H1 (cell line): ENCODE results near the gene ADCYAP1. TPM values are rescaled to one million over a fixed set of nuclear protein-coding genes. Genes with fewer than 3 reads are reported as not detected.

Experiments used
- CTCF ChIA-PET: fragments of 300-600 bp; sonication (Branson Sonifier 250); formaldehyde crosslinking; loops from one replicate; lab custom pipeline; 2021; ENCODE audit not compliant: partially characterized antibody; lab: Charles Lee
- POLR2A ChIA-PET: fragments of 300-600 bp; sonication (Branson Sonifier 250); formaldehyde crosslinking; loops from one replicate; lab custom pipeline; 2021; ENCODE audit warnings: inconsistent platforms; ENCODE audit not compliant: partially characterized antibody; lab: Charles Lee
- DNase-seq, 2 experiments: peaks; one replicate each; pipeline versions ENCODE4 v3.0.0 to v3.0.0-alpha.2; 2010 to 2022; ENCODE audit warnings: low spot score in 2 of 2, low read depth in 1 of 2, mixed read lengths in 1 of 2
- FAIRE-seq: peaks from 2 replicates; lab custom pipeline; 2011; peaks lifted over from hg19 to GRCh38; lab: Jason Lieb, UNC
- H2AFZ ChIP-seq: 2 replicates; pipeline ENCODE4 v1.8.1; 2012; ENCODE audit warnings: low read length, inconsistent platforms
- H2AK5ac ChIP-seq: 2 replicates; pipeline ENCODE4 v1.6.1; 2013; ENCODE audit warnings: low read depth, low read length
- H2BK120ac ChIP-seq: replicated peaks from 2 replicates; pipeline ENCODE3; 2013; ENCODE audit warnings: low read depth, low read length, inconsistent platforms
- H2BK12ac ChIP-seq: 2 replicates; pipeline ENCODE4 v1.6.1; 2013; ENCODE audit warnings: low read depth, low read length
- H2BK15ac ChIP-seq: 2 replicates; pipeline ENCODE4 v1.6.1; 2013; ENCODE audit warnings: low read length
- H2BK20ac ChIP-seq: 2 replicates; pipeline ENCODE4 v1.6.1; 2013; ENCODE audit warnings: low read length
- H2BK5ac ChIP-seq: 2 replicates; pipeline ENCODE4 v1.6.1; 2013; ENCODE audit warnings: low read depth, low read length
- H3K14ac ChIP-seq: 2 replicates; pipeline ENCODE4 v1.6.1; 2013; ENCODE audit warnings: inconsistent platforms; ENCODE audit not compliant: insufficient read length
- H3K18ac ChIP-seq: 2 replicates; pipeline ENCODE4 v1.6.1; 2013; ENCODE audit warnings: low read length; ENCODE audit errors: extremely low read depth
- H3K23ac ChIP-seq: 2 replicates; pipeline ENCODE4 v1.6.1; 2013; ENCODE audit warnings: inconsistent platforms; ENCODE audit not compliant: insufficient read length
- H3K23me2 ChIP-seq: 2 replicates; pipeline ENCODE4 v1.6.1; 2013; ENCODE audit warnings: low read depth, low read length
- H3K27ac ChIP-seq: 2 replicates; pipeline ENCODE4 v1.6.1; 2011; ENCODE audit warnings: low read depth, low read length, inconsistent platforms
- H3K27me3 ChIP-seq, 4 experiments: replicated peaks in 1 of 4; 1 replicate in 1 of 4; 2 replicates in 3 of 4; pipeline versions ENCODE4 v1.6.1 to v1.8.1; 2011 to 2013; ENCODE audit warnings: low read length in 3 of 4, mild to moderate bottlenecking in 3 of 4, inconsistent platforms in 2 of 4, mixed read lengths in 2 of 4, moderate library complexity in 1 of 4; ENCODE audit not compliant: control insufficient read depth in 3 of 4, insufficient read depth in 3 of 4; ENCODE audit errors: extremely low read depth in 1 of 4
- H3K36me3 ChIP-seq, 4 experiments: 2 replicates each; pipeline versions ENCODE4 v1.6.1 to v1.8.1; 2011 to 2013; ENCODE audit warnings: mild to moderate bottlenecking in 4 of 4, low read length in 3 of 4, moderate library complexity in 2 of 4, control low read depth in 1 of 4, inconsistent platforms in 1 of 4; ENCODE audit not compliant: insufficient read depth in 4 of 4, control insufficient read depth in 2 of 4
- H3K4ac ChIP-seq: replicated peaks from 2 replicates; pipeline ENCODE3; 2013; ENCODE audit warnings: low read length, low read depth, mixed read lengths, inconsistent platforms; ENCODE audit not compliant: insufficient read length
- H3K4me1 ChIP-seq, 4 experiments: replicated peaks in 1 of 4; 1 replicate in 1 of 4; 2 replicates in 3 of 4; pipeline versions ENCODE4 v1.6.1 to v1.8.1; 2011 to 2013; ENCODE audit warnings: low read length in 3 of 4, inconsistent platforms in 2 of 4, mixed read lengths in 1 of 4; ENCODE audit not compliant: insufficient read depth in 4 of 4, control insufficient read depth in 3 of 4
- H3K4me2 ChIP-seq, 2 experiments: 2 replicates each; pipeline versions ENCODE4 v1.6.1 to v1.8.1; 2011 to 2013; ENCODE audit warnings: low read depth in 2 of 2, low read length in 2 of 2, control low read depth in 1 of 2, inconsistent platforms in 1 of 2, mild to moderate bottlenecking in 1 of 2; ENCODE audit not compliant: insufficient read depth in 1 of 2
- H3K4me3 ChIP-seq, 4 experiments: fragments of 200-600, 300-600 bp in 1 of 4; sonication (generic), shearing (Covaris generic), sonication (Bioruptor Twin) in 1 of 4; 2 replicates each; pipeline versions ENCODE4 v1.5.1 to v1.8.1; 2011 to 2016; ENCODE audit warnings: low read length in 4 of 4, low read depth in 3 of 4, control low read depth in 2 of 4, inconsistent platforms in 2 of 4, mild to moderate bottlenecking in 2 of 4, mixed read lengths in 1 of 4, moderate library complexity in 1 of 4; ENCODE audit not compliant: insufficient read depth in 2 of 4; ENCODE audit errors: extremely low read depth in 1 of 4
- H3K56ac ChIP-seq: replicated peaks from 2 replicates; pipeline ENCODE3; 2013; ENCODE audit warnings: low read depth, mild to moderate bottlenecking, mixed read lengths, low read length, inconsistent platforms; ENCODE audit not compliant: insufficient read length
- H3K79me1 ChIP-seq: 2 replicates; pipeline ENCODE4 v1.6.1; 2013; ENCODE audit warnings: low read depth, low read length, control low read depth
- H3K79me2 ChIP-seq, 2 experiments: 2 replicates each; pipeline versions ENCODE4 v1.6.1 to v1.8.1; 2012 to 2013; ENCODE audit warnings: low read length in 2 of 2, mild to moderate bottlenecking in 2 of 2, inconsistent platforms in 1 of 2; ENCODE audit not compliant: insufficient read depth in 2 of 2, control insufficient read depth in 1 of 2
- H3K9ac ChIP-seq, 4 experiments: replicated peaks in 1 of 4; 1 replicate in 1 of 4; 2 replicates in 3 of 4; pipeline versions ENCODE4 v1.6.1 to v1.8.1; 2011 to 2013; ENCODE audit warnings: low read depth in 3 of 4, low read length in 3 of 4, control low read depth in 2 of 4, mild to moderate bottlenecking in 2 of 4, moderate library complexity in 2 of 4, inconsistent platforms in 1 of 4; ENCODE audit errors: extremely low read depth in 1 of 4
- H3K9me3 ChIP-seq, 2 experiments: 2 replicates each; pipeline versions ENCODE4 v1.6.1 to v1.8.1; 2012 to 2013; ENCODE audit warnings: mild to moderate bottlenecking in 2 of 2, moderate library complexity in 2 of 2, control low read depth in 1 of 2, inconsistent platforms in 1 of 2, low read depth in 1 of 2, low read length in 1 of 2, mixed read lengths in 1 of 2; ENCODE audit not compliant: insufficient read depth in 2 of 2
- H4K20me1 ChIP-seq, 2 experiments: replicated peaks in 1 of 2; 2 replicates each; pipeline versions ENCODE3 to v1.8.1; 2011 to 2013; ENCODE audit warnings: inconsistent platforms in 2 of 2, low read length in 2 of 2, mild to moderate bottlenecking in 1 of 2; ENCODE audit not compliant: insufficient read depth in 2 of 2, control insufficient read depth in 1 of 2
- H4K5ac ChIP-seq: 2 replicates; pipeline ENCODE4 v1.6.1; 2013; ENCODE audit warnings: low read length, low read depth, mixed read lengths, inconsistent platforms; ENCODE audit not compliant: insufficient read length
- H4K8ac ChIP-seq: 2 replicates; pipeline ENCODE4 v1.8.0; 2013; ENCODE audit warnings: mild to moderate bottlenecking, moderate library complexity, low read length, inconsistent platforms; ENCODE audit not compliant: insufficient read depth; ENCODE audit errors: extremely low read depth
- H4K91ac ChIP-seq: replicated peaks from 2 replicates; pipeline ENCODE3; 2013; ENCODE audit warnings: low read length, mixed read lengths, inconsistent platforms; ENCODE audit not compliant: insufficient read length
- CBX5 ChIP-seq: fragments of 300-800, 300-1000 bp; sonication (generic); IDR thresholded peaks from 2 replicates; pipeline ENCODE4 v1.7.1; 2016; ENCODE audit warnings: antibody characterized with exemption, low read length, low read depth
- JUN ChIP-seq: IDR thresholded peaks from 2 replicates; pipeline ENCODE4 v1.6.1; 2011; ENCODE audit warnings: low read depth, mild to moderate bottlenecking, improper control_type of control experiment, low read length
- WGBS, 2 experiments: shearing (Covaris generic) in 1 of 2; methylation state at CpG; one replicate each; pipeline versions ENCODE4 v1.1.6 to v1.1.7; 2013 to 2015; ENCODE audit warnings: low lambda C conversion rate in 2 of 2, mixed read lengths in 2 of 2, inconsistent platforms in 1 of 2, low coverage in 1 of 2, missing lambda C conversion rate in 1 of 2; ENCODE audit not compliant: insufficient replicate concordance in 2 of 2, insufficient coverage in 1 of 2, insufficient read length in 1 of 2; ENCODE audit errors: extremely low coverage in 1 of 2, missing lambda C conversion rate in 1 of 2; 5-methylcytosine and 5-hydroxymethylcytosine counted together
- polyA plus RNA-seq, 7 experiments: library from polyadenylated mRNA; depleted of rRNA in 3 of 7; stranded (reverse) in 5 of 7; unstranded in 2 of 7; fragments of >200 nt in 5 of 7; fragments of 200-250 nt in 2 of 7; gene quantifications; 1 replicate in 5 of 7; 2 replicates in 1 of 7; 4 replicates in 1 of 7; pipeline versions ENCODE4 v1.2.1 to v1.2.3, GENCODE V29; 2011 to 2013; ENCODE audit warnings: missing spikeins in 2 of 7, mixed read lengths in 2 of 7
- total RNA-seq: library from RNA; stranded (reverse); fragmentation: NEBNext Ultra II Directional; extraction: Animal tissue kit (Norgen Biotek cat#: 25700); gene quantifications from 2 replicates; pipeline ENCODE4 v1.2.1, GENCODE V29; 2021

The ADCYAP1 gene
- total and polyA plus RNA-seq, 2 of the 8 experiments (the other 6 are each of a cell fraction or from before 2014, with no cell fraction given), result 0.02 TPM; not detected in 1

- H3K36me3 ChIP-seq, result no peaks in the 10 kb centered on the region
- H3K56ac ChIP-seq, result no peak overlapping the region
- H3K9ac ChIP-seq, result no peak overlapping the region
- no peak overlapping the region for H3K18ac ChIP-seq
- POLR2A ChIA-PET, result no interaction called here
- no peak overlapping the region for H2BK120ac ChIP-seq
- no peaks in the 10 kb centered on the region for H3K23me2 ChIP-seq
- peaks cover 0 to 3% (median 0%) of the 10 kb centered on the region in 4 experiments; a peak in 1 of 7 replicates for H3K4me1 ChIP-seq
- no peak overlapping the region for H2AK5ac ChIP-seq
- H2BK12ac ChIP-seq, result no peak overlapping the region
- H3K79me2 ChIP-seq, result no peaks in the 10 kb centered on the region
- H4K91ac ChIP-seq, result no peak overlapping the region
- 81% methylated on average over 2 of the region's 2 CpGs; no CpG with 5 or more reads in 1 of the 2 experiments for WGBS, 2 experiments
- no peak overlapping the region for H4K5ac ChIP-seq
- H3K14ac ChIP-seq, result no peak overlapping the region
- H3K4me2 ChIP-seq, result no peak overlapping the region
- no peak overlapping the region for H2BK15ac ChIP-seq
- FAIRE-seq (no peak), DNase-seq (no peak)
- H3K27me3 ChIP-seq, result no peaks in the 10 kb centered on the region
- no peak overlapping the region for H3K4ac ChIP-seq
- H3K9me3 ChIP-seq, result no peaks in the 10 kb centered on the region
- CTCF ChIA-PET, result interaction anchor here (0.9 to 1.7 kb wide), 2 partner anchors 10 to 26 kb away, joined by 3 to 5 read pairs; no protein-coding TSS in a partner anchor
- H2AFZ ChIP-seq, result no peak overlapping the region
- no peak overlapping the region for H4K8ac ChIP-seq
- no peak overlapping the region for H3K27ac ChIP-seq
- H3K79me1 ChIP-seq, result no peaks in the 10 kb centered on the region
- H3K4me3 ChIP-seq, result no peak overlapping the region
- H3K23ac ChIP-seq, result no peak overlapping the region
- H4K20me1 ChIP-seq, result no peaks in the 10 kb centered on the region
- no peak overlapping the region for H2BK20ac ChIP-seq
- no peak overlapping the region for H2BK5ac ChIP-seq
- TF ChIP-seq JUN (no peak), CBX5 (no peak)
These were observed 46.7 kb upstream of the ADCYAP1 start for GRCh38 chr18:857986-858385.
